ENCODE results near the gene OR6P1.

OR6P1 gene

GRCh38 chr1:158516966-158517365 is 53.4 kb downstream of the OR6P1 start:
- no peak for DNase-seq (ENCODE audit: low read depth)
